Activated CD4-positive, CD25-positive, alpha-beta regulatory T cell treated with anti-CD3 and anti-CD28 coated beads, Interleukin-2, amount 50 U/mL, for 72 hours (primary cell): ENCODE data around the gene SLC5A10.
"Not testable (repeated sequence)": the region's sequence is repeated elsewhere in the genome, so short reads cannot be mapped to it uniquely, and the experiment has no call there.

ENCODE experiments used
- DNase-seq: peaks from one replicate; pipeline ENCODE4 v3.0.0; 2021

Gene SLC5A10

DNA sequence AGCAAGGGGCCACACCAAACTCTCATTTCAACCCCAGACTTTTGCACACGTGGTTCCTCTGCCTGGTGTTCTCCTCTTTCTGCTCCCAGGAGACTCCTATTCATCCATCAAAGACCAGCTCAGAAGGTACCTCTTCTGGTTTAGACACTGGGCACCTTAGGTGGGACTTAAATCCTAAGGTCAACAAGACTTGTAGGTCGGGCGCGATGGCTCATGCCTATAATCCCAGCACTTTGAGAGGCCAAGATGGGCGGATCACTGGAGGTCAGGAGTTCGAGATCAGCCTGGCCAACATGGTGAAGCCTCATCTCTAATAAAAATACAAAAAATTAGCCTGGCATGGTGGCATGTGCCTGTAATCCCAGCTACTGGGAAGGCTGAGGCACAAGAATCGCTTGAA lies 95.5 kb downstream of the SLC5A10 start:
- not testable (repeated sequence) for DNase-seq

DNA sequence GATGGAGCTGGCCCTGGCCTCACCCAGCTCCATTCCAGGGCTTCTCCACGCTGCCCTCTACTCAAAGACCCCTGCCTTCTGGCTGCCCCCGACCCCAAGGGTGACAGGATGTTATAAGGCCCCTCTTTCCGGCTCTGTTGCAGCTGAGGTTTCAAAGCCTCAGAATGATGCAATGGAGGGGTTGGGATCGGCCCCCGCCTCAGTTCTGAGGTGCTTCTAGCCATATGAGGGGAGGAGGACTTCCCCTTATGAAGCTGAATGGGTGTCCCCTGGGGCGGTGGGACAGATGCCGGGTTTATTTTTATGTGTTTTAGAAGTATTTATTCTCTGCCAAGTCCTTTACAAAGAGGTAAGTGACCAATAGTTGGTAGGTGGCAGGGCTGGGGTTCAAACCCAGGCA lies 96.9 kb downstream of the SLC5A10 start:
- not testable (repeated sequence) for DNase-seq

DNA sequence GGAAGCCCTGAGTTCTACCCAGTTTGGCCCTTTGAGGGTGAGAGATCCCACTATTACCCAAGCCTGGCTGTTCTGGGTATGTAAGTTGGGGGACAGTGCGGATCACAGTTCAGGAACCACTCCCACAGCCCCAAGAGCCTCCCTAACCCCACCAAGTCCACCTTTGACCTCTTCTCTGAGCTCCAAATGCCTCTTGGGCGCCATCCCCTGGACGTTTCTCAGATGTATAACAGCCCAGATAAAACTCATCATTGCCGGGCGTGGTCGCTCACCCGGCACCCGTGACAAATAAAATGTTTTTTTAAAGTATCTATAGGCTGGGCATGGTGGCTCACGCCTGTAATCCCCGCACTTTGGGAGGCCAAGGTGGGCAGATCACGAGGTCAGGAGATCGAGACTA lies 103.5 kb downstream of the SLC5A10 start:
- not testable (repeated sequence) for DNase-seq

DNA sequence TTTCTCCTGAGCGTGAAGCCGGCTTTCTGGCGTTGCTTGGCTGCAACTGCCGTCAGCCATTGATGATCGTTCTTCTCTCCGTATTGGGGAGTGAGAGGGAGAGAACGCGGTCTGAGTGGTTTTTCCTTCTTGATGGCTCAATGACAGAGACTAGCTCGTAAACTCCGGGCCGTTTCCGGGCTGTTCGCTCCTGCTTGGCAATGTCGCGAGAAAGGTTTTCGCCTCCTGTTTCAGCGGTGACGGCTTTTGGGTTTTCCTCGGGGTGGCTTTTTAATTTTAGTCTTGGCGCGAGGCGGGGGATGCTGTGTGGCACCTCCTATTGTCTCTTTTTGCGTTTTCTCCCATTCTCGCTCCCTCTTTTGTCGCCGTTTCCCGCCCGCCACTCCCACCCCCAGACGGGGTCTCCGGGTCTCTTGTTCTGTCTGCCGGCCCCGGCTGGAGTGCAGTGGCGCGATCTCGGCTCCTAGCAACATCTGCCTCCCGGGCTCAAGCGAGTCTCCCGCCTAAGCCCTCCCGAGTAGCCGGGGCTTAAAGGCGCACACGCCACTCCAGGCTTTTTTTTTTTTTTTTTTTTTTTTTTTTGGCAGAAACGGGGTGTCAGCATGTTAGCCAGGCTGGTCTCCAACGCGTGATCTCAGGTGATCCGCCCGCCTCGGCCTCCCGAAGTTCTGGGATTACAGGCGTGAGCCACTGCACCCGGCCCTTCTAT lies 110.2 kb downstream of the SLC5A10 start:
- DNase-seq: peak; percentile 39

DNA sequence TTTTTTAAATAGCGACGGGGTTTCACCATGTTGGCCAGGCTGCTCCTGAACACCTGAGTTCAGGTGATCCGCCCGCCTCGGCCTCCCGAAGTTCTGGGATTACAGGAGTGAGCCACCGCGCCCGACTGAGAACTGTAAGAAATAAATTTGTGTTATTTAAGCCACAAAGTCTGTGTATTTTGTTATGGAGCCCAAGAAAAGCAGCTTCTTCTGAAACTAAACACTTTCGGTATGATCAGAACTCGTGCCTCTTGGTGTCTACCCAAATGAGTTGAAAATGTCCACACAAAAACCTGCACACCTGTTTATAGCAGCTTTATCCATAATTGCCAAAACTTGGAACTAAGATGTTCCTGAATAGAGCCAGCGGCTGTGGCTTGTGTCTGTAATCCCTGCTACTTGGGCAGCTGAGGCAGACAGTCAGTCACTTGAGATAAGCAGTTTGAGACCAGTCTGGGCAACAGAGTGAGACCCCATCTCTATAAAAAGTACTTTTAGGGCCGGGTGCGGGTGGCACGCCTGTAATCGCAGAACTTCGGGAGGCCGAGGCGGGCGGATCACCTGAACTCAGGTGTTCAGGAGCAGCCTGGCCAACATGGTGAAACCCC lies 110.9 kb downstream of the SLC5A10 start:
- DNase-seq: not testable (repeated sequence)

DNA sequence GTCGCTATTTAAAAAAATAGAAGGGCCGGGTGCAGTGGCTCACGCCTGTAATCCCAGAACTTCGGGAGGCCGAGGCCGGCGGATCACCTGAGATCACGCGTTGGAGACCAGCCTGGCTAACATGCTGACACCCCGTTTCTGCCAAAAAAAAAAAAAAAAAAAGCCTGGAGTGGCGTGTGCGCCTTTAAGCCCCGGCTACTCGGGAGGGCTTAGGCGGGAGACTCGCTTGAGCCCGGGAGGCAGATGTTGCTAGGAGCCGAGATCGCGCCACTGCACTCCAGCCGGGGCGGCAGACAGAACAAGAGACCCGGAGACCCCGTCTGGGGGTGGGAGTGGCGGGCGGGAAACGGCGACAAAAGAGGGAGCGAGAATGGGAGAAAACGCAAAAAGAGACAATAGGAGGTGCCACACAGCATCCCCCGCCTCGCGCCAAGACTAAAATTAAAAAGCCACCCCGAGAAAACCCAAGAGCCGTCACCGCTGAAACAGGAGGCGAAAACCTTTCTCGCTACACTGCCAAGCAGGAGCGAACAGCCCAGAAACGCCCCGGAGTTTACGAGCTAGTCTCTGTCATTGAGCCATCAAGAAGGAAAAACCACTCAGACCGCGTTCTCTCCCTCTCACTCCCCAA lies 111.5 kb downstream of the SLC5A10 start:
- peak; percentile 76 for DNase-seq

DNA sequence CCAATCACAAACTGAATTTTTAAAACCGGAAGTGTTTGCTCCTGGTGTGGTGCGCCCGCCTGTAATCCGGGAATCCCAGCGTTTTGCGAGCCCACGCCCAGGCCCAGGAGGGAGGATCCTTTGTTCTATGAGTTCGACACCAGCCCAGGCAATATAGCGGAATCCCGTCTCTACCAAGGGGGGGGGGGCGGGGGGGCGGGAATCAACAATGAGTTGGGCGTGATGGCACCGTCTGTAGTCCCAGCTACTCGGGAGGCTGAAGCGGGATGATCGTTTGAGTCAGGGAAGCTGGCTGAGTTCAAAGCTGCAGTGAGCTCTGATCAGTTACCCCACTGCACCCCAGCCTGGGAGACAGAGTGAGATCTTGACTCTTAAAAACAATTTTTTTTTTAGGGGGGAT lies 112.4 kb downstream of the SLC5A10 start:
- not testable (repeated sequence) for DNase-seq

DNA sequence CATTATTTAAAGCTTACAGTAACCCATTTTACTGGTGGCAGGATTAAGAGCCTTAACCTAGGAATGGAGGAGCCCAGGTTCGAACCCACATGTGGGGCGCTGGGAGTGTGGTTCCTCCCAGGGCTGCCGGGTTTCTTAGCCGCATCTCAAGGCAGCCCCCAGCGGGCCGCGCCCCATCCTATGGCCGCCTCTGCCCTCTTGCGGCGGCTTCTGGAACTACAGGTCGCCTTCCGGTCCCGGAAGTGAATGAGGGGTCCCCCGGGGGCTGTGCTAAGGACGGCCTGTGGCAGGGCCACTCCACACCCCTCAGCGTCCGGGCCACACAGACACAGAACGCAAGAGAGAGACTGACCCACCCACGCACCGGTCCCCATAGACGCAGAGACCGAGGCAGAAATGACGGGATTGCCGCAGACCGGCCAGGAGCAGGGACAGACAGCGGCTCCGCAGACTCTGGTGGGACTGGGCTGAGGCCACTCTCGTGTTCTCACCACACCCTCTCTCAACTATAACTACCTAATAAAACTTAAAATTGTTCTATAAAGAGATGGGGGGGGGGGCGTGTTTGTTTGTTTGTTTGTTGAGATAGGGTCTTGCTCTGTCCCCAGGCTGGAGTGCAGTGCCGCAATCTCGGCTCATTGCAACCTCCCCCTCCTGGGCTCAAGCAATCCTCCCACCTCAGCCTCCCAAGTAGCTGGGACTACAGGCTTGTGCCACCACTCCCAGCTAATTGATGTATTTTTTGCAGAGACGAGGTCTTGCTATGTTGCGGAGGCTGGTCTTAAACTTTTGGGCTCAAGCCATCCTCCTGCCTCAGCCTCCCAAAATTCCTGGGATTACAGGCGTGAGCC lies 118.6 kb downstream of the SLC5A10 start:
- DNase-seq: not testable (repeated sequence)
